GM19328 (cell line): ENCODE measurements around the gene CTNND1.
"Not testable (repeated sequence)": the region's sequence is repeated elsewhere in the genome, so short reads cannot be mapped to it uniquely, and the experiment has no call there.

Source experiments
- ATAC-seq: cut with Tn5 transposase; IDR thresholded peaks from one replicate; pipeline ENCODE4 v1.9.1; 2021; ENCODE audit warnings: mild to moderate bottlenecking, moderate library complexity; ENCODE audit not compliant: unreplicated experiment

Gene CTNND1

DNA sequence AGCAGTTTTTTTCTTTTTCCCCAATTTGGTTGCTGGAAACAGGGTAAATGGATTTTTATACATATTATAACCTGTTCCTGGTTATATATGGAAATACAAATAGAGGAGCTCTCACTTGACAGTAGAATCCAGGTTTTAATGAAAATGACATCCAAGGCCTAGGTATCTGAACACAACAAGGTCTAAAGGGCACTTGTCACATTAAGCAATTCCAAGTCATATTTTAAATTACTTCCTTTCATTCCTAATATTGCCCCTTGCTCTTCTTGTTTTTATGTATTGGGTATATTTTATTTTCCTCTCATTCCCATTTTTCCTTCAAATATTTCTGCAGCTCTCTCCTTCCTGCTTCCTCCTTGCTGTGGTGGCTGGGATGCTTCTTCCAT, 27.1 kb downstream of the CTNND1 start:
- ATAC-seq, result no peak

- ATAC-seq, result no peak
Measured at GRCh38 chr11:57791321-57792059, 29.9 kb downstream of the CTNND1 start.

- peak; percentile 84 for ATAC-seq
Measured at GRCh38 chr11:57792060-57792541, 30.5 kb downstream of the CTNND1 start.

DNA sequence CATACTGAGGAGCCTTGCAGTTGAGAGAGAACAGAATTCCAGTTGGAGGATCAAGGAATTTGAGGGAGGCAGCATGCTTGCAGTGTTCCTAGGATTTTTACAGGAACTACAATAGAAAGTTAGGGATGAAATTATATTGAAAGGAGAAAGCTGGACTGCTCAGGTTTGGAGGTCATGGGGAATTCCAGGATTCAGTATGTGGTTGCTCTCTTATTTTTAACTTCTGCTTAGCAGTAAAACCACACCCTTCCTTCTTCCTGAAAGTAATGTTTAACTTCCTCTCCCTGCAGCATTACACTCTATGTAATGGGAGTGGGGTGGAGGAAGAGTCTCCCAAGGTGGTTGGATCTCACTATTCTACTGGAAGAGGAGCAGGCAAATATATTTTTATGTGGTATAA, 31.3 kb downstream of the CTNND1 start:
- no peak for ATAC-seq

- ATAC-seq, result no peak
Measured at GRCh38 chr11:57793351-57794115, 31.9 kb downstream of the CTNND1 start.

DNA sequence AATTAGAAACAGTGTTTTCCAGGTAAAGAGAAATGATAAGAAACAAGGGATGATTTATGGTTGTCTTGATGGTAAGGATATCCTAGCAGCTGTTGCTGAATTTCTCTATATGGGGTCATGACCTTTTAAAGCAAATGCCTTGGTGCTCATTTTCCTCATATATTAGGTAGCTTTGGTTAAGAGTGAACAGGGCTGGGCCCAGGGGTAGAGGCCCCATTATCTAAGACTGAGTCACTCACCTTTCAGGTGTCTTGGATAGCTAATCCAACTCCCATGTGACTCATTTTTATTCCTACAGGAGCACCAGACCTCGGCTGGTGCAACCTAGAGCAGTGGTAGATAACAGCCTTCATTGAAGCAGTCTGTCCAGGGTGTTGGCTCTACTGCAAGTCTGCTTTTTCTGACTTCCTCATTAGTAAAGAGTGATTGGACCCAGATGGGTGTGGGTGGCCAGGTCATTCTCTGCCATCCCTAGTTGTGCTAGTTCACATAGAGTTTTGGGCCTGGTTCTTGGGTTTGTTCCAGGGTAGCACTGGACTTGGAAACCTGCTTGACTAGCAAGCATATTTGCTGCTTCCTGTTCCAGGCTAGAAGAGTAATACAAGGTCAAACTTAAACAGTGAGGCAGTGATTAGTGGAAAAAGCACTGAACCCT, 37.4 kb downstream of the CTNND1 start:
- ATAC-seq, result no peak

DNA sequence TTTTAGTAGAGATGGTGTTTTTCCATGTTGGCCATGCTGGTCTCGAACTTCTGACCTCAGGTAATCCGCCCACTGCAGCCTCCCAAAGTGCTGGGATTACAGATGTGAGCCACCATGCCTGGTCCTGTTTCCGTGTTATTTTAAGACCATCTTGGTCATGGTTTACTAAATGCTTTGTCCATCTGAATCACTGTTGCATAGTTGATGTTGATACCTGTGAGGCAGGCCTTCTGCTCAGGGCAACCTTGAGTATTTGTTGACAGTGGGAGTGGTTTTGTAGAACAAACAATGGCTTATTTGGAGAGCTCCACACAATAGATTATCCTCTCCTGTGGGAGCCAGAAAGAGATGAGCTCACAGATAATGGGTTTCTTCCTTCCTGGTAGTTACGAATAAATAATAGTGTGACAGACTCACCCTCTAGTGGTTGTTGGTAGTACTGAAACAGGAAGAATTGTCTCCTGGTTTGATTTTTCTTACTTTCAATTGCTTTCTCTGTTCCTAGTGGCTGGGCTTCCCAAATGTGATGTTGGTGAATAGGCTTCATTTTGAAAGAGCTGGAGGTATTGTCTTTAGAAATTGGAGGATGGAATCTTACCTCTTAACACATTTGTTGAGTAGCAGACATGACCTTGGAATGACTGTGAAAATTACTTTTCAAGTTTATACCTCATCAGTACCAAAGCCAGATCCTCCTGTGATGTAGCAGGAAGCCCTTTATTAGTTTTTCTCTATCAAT, 39.0 kb downstream of the CTNND1 start:
- ATAC-seq, result peak; percentile 83

- no peak for ATAC-seq
Measured at GRCh38 chr11:57801183-57801485, 39.5 kb downstream of the CTNND1 start.

- ATAC-seq, result no peak
Measured at GRCh38 chr11:57802411-57802810, 40.8 kb downstream of the CTNND1 start.

DNA sequence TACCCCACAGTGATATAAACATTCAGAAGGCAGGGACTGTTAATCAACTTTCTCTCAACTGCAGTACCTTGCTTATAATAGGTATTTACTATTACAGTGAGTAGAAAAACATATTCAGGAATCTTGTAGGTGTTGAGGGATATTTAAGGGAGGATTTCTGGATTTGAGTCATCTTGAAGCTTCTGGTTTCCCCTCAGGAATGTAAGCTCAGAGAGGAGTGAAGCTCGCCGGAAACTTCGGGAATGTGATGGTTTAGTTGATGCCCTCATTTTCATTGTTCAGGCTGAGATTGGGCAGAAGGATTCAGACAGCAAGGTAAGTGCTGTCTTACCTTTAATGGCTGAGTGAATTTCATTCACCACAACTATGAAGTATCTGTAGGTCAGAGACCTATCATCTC, 42.9 kb downstream of the CTNND1 start:
- ATAC-seq, result no peak

DNA sequence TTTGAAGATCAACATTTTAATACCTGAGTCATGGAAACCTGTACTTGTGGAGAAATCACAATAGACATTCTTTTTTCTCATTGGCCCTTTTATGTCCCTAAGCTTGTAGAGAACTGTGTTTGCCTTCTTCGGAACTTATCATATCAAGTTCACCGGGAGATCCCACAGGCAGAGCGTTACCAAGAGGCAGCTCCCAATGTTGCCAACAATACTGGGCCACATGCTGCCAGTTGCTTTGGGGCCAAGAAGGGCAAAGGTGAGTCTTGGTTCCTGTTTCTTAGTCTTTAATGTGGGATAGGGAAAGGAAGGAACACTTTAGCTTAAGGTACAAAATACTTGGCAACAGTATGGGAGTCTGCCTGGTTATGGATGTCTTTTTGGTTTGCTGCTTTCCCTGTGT, 44.2 kb downstream of the CTNND1 start:
- ATAC-seq, result no peak

DNA sequence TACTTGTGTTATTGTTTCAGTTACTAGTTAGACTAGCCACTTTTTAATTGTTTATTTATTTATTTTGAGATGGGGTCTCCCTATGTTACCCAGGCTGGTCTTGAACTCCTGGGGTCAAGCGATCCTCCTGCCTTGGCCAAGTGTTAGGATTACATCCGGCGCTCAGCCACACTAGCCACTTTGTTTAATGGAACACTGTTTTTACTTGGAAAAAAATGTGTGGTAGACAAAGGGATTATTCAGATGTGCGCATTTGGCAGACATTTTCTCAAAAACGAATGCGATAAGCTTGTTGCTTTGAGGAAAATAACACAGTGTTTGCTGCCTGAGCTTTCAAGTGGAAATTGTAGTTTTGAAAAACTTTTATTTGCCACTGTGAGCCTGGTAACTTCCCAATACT, 51.0 kb downstream of the CTNND1 start:
- ATAC-seq, result no peak

DNA sequence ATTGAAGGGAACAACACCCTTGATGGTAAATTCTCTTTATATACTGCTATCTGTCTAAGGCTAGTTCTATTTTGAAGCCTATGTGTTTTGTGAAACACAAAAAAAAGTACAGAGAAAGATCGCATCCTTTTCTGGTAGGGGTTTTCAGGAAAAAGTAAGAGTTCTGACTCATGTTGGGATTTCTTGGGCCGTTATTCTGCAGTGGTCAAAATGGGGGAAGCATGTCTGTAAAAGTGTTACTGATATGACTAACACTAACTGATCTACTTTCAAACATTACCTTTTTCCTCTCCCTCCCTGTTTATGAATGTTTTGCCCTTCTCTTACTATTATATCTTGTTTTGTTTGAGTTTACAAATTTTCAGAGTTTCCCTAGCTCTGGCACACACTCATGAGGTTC, 53.9 kb downstream of the CTNND1 start:
- peak; percentile 64 for ATAC-seq

DNA sequence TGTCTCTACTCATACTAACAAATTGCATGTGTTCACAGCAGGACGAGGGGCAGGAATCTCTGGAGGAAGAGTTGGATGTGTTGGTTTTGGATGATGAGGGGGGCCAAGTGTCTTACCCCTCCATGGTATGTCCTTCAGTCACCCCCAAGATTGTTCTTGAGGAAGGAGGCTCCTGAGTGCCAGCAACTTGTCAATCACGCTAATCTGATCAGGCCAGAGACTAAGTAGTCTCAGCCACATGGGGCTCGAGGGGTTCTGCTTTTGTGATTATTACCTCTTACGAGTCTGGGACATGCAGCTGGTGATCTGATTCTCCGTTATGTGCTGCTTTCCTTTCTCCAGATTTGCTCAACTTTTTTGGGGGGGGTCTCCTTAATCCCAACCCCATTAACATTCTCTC, 54.3 kb downstream of the CTNND1 start:
- ATAC-seq, result no peak

DNA sequence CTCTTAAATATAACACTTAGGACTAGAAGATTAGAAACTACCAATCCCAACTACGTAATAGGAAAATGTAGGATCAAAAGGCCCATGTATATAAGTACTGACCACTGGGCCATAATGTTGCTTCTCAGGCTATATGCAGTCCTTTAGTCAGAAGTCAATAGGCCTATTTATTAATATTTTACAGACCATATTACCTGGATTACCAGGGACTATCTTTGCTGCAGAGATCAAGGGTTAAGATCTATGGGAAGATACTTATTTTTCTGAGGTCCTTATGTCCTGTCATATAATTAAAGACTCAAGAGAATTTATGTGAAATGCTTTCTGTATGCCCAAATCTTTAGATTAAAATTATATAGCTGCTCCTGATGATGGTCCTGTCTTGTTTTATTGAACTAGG, 57.2 kb downstream of the CTNND1 start:
- no peak for ATAC-seq

DNA sequence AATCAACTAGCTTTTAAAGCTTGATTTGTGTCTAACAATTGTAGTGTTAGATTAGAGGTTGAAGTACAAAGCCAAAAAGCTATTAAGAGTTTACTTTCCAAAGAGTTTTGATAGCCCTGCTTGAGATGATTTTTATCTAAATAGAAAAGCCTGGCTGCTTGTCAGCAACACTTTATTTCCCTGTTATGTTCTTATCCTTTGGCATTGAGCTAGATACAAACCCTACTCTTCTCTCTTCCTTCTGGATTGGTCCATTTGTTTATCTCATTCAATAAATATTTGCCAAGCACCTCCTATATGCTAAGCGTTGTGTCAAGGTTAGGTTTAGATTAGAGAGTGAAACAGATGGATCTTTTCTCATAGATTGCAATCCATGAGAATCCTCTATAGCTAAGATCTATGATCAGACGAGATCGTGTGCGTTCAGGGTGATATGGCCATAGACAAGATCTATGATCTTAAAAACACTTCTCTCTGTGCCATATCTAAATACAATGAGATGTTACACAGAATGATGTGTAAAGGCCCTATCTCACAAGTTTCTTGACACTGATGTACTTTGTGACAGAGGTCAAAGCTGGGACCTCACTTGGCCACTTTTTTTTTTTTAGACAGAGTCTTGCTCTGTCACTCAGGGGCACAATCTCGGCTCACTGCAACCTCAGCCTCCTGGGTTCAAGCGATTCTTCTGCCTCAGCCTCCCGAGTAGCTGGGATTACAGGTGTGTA, 57.8 kb downstream of the CTNND1 start:
- no peak for ATAC-seq

- ATAC-seq, result no peak
Measured at GRCh38 chr11:57823859-57824258, 62.3 kb downstream of the CTNND1 start.

- ATAC-seq, result no peak
Measured at GRCh38 chr11:57834852-57835251, 73.2 kb downstream of the CTNND1 start.

GRCh38 chr11:57838609-57839008, 77.0 kb downstream of the CTNND1 start:
- not testable (repeated sequence) for ATAC-seq

DNA sequence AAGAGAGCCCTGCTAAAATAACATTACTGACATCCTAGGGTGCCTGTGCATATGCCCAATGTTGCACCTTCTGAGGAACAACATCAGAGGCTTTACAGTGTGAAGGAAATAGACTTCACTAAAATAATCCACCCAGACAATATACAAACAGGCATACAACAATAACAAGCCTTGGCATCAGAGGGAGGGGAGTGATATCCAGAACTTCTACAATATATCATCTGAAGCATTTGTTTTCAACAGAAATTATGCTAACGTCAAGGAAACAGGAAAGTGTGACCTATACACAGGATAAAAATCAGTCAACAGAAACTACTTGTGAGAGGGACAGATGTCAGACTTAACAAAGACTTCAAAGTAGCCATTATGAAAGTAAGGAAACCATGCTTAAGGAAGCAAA, 81.3 kb downstream of the CTNND1 start:
- ATAC-seq, result no peak

DNA sequence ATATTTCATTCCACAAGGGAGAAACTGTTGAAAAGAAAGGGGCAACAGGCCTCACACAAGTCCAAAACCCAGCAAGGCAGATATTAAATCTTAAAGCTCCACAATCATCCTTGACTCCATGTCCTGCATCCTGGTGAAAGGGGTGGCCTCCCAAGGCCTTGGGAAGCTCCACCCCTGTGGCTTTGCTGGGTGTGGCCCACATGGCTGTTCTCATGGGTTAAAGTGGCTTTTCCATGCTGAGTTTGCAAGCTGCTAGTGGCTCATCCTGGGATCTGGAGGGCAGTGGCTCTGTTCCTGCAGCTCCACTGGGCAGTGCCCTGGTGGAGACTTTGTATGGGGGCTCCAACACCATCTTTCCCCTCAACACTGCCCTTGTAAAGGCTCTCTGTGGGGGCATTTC, 106.4 kb downstream of the CTNND1 start:
- no peak for ATAC-seq
